ENCODE results near the gene TIRAP.
"Not testable (repeated sequence)": the region's sequence is repeated elsewhere in the genome, so short reads cannot be mapped to it uniquely, and the experiment has no call there.

TIRAP gene

GRCh38 chr11:126282736-126283591 lies at the start of gene TIRAP:
TIRAP (plus strand) TSS chr11:126283093; CDS start chr11:126290895, 7,802 bp downstream.
- no peak for DNase-seq

- no peak for DNase-seq
These were observed 49.5 kb upstream of the TIRAP start for GRCh38 chr11:126233391-126233790.

GRCh38 chr11:126246636-126247035 lies 36.3 kb upstream of the TIRAP start:
- no peak for DNase-seq

- DNase-seq: no peak
These were observed 29.6 kb upstream of the TIRAP start for GRCh38 chr11:126253265-126253664.

GRCh38 chr11:126254819-126255218 lies 28.1 kb upstream of the TIRAP start:
- DNase-seq: no peak

- DNase-seq: not testable (repeated sequence)
These were observed 27.4 kb upstream of the TIRAP start for GRCh38 chr11:126255507-126255906.

- no peak for DNase-seq
These were observed 26.7 kb upstream of the TIRAP start for GRCh38 chr11:126256216-126256615.

- no peak for DNase-seq
These were observed 25.7 kb upstream of the TIRAP start for GRCh38 chr11:126257144-126257543.

- no peak for DNase-seq
These were observed 25.1 kb upstream of the TIRAP start for GRCh38 chr11:126257764-126258163.

- DNase-seq: no peak
These were observed 20.7 kb upstream of the TIRAP start for GRCh38 chr11:126262216-126262615.

- no peak for DNase-seq
These were observed 19.4 kb upstream of the TIRAP start for GRCh38 chr11:126263489-126263888.

- DNase-seq: no peak
These were observed 17.1 kb upstream of the TIRAP start for GRCh38 chr11:126265811-126266210.

GRCh38 chr11:126267650-126268049 lies 15.2 kb upstream of the TIRAP start:
- no peak for DNase-seq

GRCh38 chr11:126268361-126268707 lies 14.6 kb upstream of the TIRAP start:
- no peak for DNase-seq

GRCh38 chr11:126268708-126269579 lies 13.9 kb upstream of the TIRAP start, which contains the start of the genes FOXRED1 and SRPRA:
FOXRED1 (plus strand) TSS chr11:126269154; CDS start chr11:126269207, 53 bp downstream.
SRPRA (minus strand) TSS chr11:126268895; CDS start chr11:126268804, 91 bp downstream.
- DNase-seq: peak; percentile 72

- no peak for DNase-seq
These were observed 5.6 kb upstream of the TIRAP start for GRCh38 chr11:126277322-126277721.

- DNase-seq: no peak
These were observed 5.1 kb upstream of the TIRAP start for GRCh38 chr11:126277780-126278179.

GRCh38 chr11:126279191-126279590 lies 3.7 kb upstream of the TIRAP start:
- DNase-seq: no peak

- no peak for DNase-seq
These were observed 2.3 kb upstream of the TIRAP start for GRCh38 chr11:126280595-126280994.

GRCh38 chr11:126281245-126281644 lies 1.6 kb upstream of the TIRAP start:
- no peak for DNase-seq

GRCh38 chr11:126281666-126282175 lies 1.2 kb upstream of the TIRAP start:
- DNase-seq: no peak

- no peak for DNase-seq
These were observed 545 bp upstream of the TIRAP start for GRCh38 chr11:126282361-126282735.

GRCh38 chr11:126284829-126285228 lies 1.9 kb downstream of the TIRAP start:
- no peak for DNase-seq

- no peak for DNase-seq
These were observed 5.3 kb downstream of the TIRAP start for GRCh38 chr11:126288237-126288636.
